ENCODE measurements around the gene MAGI1.

Gene MAGI1

DNA sequence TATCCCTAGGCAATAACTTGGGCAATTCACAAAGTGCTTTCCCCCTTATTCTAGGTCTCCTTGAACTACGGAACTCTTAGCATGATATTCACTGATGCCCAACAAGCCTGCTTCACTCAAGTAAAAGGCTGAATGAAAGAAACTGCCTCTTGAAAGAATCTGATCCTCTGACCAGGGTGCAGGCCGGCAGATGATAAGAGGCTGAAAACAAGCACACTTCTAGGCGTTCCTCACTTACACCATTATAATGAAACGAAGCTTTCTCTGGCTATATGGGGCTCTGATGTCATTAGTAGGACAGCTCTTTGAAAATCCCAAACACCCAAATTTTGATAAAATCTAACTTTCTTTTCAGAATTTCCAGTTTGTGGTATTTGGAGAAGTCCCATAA, 28.4 kb downstream of the MAGI1 start:
- no peak for DNase-seq (ENCODE audit: low spot score)
- in situ Hi-C loops (cut with MboI; ENCODE audit: low sequenced_read_pairs, unreplicated experiment), result no loop called here
- TF ChIP-seq, protein P1, sequence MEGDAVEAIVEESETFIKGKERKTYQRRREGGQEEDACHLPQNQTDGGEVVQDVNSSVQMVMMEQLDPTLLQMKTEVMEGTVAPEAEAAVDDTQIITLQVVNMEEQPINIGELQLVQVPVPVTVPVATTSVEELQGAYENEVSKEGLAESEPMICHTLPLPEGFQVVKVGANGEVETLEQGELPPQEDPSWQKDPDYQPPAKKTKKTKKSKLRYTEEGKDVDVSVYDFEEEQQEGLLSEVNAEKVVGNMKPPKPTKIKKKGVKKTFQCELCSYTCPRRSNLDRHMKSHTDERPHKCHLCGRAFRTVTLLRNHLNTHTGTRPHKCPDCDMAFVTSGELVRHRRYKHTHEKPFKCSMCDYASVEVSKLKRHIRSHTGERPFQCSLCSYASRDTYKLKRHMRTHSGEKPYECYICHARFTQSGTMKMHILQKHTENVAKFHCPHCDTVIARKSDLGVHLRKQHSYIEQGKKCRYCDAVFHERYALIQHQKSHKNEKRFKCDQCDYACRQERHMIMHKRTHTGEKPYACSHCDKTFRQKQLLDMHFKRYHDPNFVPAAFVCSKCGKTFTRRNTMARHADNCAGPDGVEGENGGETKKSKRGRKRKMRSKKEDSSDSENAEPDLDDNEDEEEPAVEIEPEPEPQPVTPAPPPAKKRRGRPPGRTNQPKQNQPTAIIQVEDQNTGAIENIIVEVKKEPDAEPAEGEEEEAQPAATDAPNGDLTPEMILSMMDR (IDR thresholded peaks at IDR 0.05; ENCODE audit: borderline replicate concordance, control extremely low read depth, extremely low read depth, insufficient read depth, missing control alignments), result no peak

DNA sequence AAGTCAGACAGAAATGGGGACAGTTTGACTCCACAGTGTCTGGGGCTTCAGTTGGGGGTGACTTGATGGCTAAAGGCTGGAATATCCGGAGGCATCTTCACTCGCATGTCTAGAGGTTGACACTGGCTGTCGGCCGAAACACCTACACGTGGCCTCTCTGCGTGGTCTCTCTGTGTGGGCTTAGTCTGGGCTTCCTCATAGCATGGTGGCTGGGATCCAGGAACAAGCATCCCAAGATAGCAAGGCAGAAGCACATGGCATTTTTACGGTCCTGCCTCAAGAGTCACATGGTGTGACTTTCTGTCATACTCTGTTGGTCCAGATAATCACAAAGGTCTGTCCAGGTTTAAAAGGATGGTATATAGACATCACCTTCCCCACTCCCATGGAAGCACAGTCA, 34.5 kb downstream of the MAGI1 start:
- DNase-seq (ENCODE audit: low spot score), result no peak
- TF ChIP-seq, protein P1 (IDR thresholded peaks at IDR 0.05; ENCODE audit: borderline replicate concordance, control extremely low read depth, extremely low read depth, insufficient read depth, missing control alignments), result no peak
- in situ Hi-C loops (cut with MboI; ENCODE audit: low sequenced_read_pairs, unreplicated experiment), result no loop called here

DNA sequence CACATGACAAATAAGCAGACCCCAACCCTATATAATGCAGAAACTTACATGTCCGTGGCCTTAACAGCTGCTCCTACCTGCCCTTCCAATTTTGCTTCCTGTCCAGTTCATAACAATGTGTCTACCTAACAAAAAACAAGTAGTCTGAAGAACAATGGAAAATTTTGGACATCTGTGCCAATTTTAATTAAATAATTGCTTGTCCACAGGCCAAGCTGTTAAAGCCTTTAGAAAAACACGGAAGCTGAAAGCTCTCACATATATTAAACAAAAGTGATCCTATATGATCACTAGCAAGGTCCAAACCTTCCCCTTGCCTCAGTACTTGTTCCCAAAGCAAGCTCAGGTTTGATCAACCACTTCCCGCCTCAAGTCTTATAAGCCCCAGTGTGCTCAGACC, 37.1 kb downstream of the MAGI1 start:
- TF ChIP-seq, protein P1 (IDR thresholded peaks at IDR 0.05; ENCODE audit: borderline replicate concordance, control extremely low read depth, extremely low read depth, insufficient read depth, missing control alignments), result no peak
- DNase-seq (ENCODE audit: low spot score), result no peak
- in situ Hi-C loops (cut with MboI; ENCODE audit: low sequenced_read_pairs, unreplicated experiment), result no loop called here

DNA sequence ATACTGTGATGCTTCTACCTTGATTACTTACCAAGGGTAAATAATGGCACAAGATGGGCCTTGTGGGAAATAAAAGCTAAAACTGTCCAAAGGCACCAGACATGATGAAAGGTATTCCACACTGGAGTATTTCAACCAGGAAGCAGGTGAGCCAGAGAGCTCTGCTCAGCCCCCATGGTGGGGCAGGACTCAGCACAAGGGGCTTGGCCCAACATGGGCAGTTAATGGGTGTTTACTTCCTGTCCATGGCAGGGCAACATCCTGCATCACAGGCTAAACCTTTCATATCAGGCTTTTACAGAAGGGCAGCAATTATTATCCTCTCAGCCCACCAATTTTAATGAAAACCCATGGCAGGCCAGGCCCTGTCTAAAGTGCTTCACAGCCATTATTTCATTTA, 38.2 kb downstream of the MAGI1 start:
- in situ Hi-C loops (cut with MboI; ENCODE audit: low sequenced_read_pairs, unreplicated experiment), result no loop called here
- TF ChIP-seq, protein P1 (IDR thresholded peaks at IDR 0.05; ENCODE audit: borderline replicate concordance, control extremely low read depth, extremely low read depth, insufficient read depth, missing control alignments), result no peak
- no peak for DNase-seq (ENCODE audit: low spot score)

DNA sequence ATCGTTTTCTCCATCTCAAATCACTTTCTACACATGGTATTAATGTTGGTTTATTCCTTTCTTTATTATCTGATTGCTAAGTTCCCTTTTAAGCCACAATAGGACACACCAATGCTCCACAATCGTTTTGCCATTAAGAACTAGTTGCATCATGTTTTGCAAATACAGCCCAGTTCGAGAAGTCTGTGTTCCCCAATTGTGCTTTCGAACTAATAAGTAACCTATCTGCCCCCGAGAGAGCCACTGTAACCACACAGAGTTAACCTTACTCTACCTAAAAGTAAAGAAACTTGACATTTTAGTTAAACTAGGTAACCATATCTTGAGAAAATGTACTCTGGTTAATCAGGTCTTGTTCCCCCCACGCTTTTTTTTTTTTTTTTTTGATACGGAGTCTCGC, 39.1 kb downstream of the MAGI1 start:
- DNase-seq (ENCODE audit: low spot score), result no peak
- in situ Hi-C loops (cut with MboI; ENCODE audit: low sequenced_read_pairs, unreplicated experiment), result no loop called here
- TF ChIP-seq, protein P1 (IDR thresholded peaks at IDR 0.05; ENCODE audit: borderline replicate concordance, control extremely low read depth, extremely low read depth, insufficient read depth, missing control alignments), result no peak

DNA sequence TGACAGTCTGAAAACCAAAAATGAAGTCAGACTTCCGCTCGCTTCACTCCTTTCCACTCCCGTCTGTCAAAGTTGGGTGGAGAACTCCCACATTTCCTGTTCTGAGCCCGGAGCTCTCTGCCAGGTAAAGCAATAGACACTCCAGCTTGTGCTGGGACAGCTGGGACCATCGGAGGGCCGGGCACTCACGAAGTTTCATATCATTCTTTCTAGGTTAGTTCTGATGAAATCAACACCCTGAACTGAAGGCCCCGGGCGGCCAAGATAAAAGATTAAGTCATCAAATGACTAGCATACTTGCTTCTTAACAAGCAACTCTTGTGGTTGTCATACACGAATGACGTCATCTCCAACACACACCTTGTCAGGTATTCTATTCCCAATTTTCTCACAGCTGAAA, 42.1 kb downstream of the MAGI1 start:
- no peak for DNase-seq (ENCODE audit: low spot score)
- in situ Hi-C loops (cut with MboI; ENCODE audit: low sequenced_read_pairs, unreplicated experiment), result no loop called here
- TF ChIP-seq, protein P1 (IDR thresholded peaks at IDR 0.05; ENCODE audit: borderline replicate concordance, control extremely low read depth, extremely low read depth, insufficient read depth, missing control alignments), result no peak

DNA sequence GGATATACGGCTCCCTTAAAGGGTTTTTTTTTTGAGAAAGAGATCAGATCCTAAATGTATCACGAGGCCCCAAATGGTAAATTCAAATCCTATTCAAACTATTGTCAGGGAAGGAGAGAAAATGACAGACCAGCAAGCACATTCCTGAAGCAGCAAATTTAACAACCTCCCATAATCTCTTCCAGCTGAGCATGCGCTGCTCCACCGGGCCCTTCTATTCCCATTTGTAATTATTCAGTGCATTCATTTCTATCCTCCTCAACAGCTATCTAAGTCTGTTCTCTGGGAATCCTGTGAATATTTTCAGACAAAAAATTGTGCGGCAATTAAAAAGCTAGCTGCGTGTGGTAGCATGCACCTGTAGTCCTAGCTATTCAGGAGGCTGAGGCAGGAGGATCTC, 43.2 kb downstream of the MAGI1 start:
- TF ChIP-seq, protein P1 (IDR thresholded peaks at IDR 0.05; ENCODE audit: borderline replicate concordance, control extremely low read depth, extremely low read depth, insufficient read depth, missing control alignments), result no peak
- DNase-seq (ENCODE audit: low spot score), result no peak
- in situ Hi-C loops (cut with MboI; ENCODE audit: low sequenced_read_pairs, unreplicated experiment), result no loop called here

Measured in GM13976 (cell line).